ENCODE measurements around the gene GRID1.

DNA sequence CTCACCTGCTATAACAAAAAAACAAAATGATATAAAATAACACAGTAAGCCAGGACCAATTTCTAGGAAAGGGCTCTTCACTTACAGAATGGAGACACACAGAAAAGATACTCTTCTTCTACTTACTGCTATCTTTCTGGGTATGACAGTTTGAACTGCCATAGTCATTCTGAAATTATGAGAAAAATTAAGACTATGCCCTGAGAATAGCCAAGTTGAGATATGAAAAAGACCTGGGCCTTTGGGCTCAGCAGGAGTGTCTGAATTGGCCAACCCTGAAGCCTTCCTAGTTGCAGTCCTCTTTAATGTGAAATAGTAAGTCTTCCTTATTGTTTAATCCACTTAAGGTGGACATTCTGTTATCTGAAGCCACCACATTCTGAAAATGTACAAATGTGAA lies 519.5 kb downstream of the GRID1 start:
- TF ChIP-seq YY1 (IDR thresholded peaks at IDR 0.05; ENCODE audit: extremely low read depth, insufficient replicate concordance, low read depth, low read length) (no peak), ELF1 (IDR thresholded peaks at IDR 0.05; ENCODE audit: borderline replicate concordance, low read depth) (no peak), JUND (IDR thresholded peaks at IDR 0.05) (no peak), POLR2A (IDR thresholded peaks at IDR 0.05; ENCODE audit: borderline replicate concordance, extremely low read depth, insufficient read depth, insufficient read length) (no peak), EZH2phosphoT487 (IDR thresholded peaks at IDR 0.05; ENCODE audit: borderline replicate concordance) (no peak), CEBPB (IDR thresholded peaks at IDR 0.05; ENCODE audit: low read depth) (no peak), POLR2AphosphoS5 (IDR thresholded peaks at IDR 0.05; ENCODE audit: low read depth, low read length) (no peak)
- TF ChIP-seq, protein P1, sequence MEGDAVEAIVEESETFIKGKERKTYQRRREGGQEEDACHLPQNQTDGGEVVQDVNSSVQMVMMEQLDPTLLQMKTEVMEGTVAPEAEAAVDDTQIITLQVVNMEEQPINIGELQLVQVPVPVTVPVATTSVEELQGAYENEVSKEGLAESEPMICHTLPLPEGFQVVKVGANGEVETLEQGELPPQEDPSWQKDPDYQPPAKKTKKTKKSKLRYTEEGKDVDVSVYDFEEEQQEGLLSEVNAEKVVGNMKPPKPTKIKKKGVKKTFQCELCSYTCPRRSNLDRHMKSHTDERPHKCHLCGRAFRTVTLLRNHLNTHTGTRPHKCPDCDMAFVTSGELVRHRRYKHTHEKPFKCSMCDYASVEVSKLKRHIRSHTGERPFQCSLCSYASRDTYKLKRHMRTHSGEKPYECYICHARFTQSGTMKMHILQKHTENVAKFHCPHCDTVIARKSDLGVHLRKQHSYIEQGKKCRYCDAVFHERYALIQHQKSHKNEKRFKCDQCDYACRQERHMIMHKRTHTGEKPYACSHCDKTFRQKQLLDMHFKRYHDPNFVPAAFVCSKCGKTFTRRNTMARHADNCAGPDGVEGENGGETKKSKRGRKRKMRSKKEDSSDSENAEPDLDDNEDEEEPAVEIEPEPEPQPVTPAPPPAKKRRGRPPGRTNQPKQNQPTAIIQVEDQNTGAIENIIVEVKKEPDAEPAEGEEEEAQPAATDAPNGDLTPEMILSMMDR (IDR thresholded peaks at IDR 0.05 in 2 of 3, conservative IDR thresholded peaks at IDR 0.05 in 1 of 3; ENCODE audit: borderline replicate concordance in 1 of 3, insufficient read depth in 1 of 3, low read depth in 2 of 3, low read length in 2 of 3): no peak

Data from HCT116 (cell line).